Lung (tissue), 12 donors: ENCODE results near the gene PRR5L. TPM values are rescaled to one million over a fixed set of nuclear protein-coding genes. Genes with fewer than 3 reads are reported as not detected.

Source experiments
- ATAC-seq: fragments of 200-7000 bp; cut with Tn5 transposase; one replicate; pipeline ENCODE4 v1.9.1; 2020; ENCODE audit warnings: moderate number of reproducible peaks; ENCODE audit not compliant: insufficient read depth, low FRiP score
- DNase-seq, 3 donors: peaks; one replicate each; pipeline ENCODE4 v3.0.0-alpha.2; 2013 to 2017
- H3K27ac ChIP-seq, 2 donors: one replicate each; pipeline ENCODE4 v1.5.1; 2013; ENCODE audit warnings: mild to moderate bottlenecking in 2 of 2, moderate library complexity in 2 of 2, control low read depth in 1 of 2, inconsistent platforms in 1 of 2, low read depth in 1 of 2, low read length in 1 of 2
- H3K27me3 ChIP-seq, 3 donors: one replicate each; pipeline ENCODE4 v1.5.1; 2013; ENCODE audit warnings: low read length in 2 of 3; ENCODE audit not compliant: control insufficient read depth in 3 of 3, insufficient read depth in 3 of 3
- H3K36me3 ChIP-seq, 4 donors: one replicate each; pipeline ENCODE4 v1.5.1; 2013; ENCODE audit warnings: low read length in 4 of 4, mild to moderate bottlenecking in 1 of 4, moderate library complexity in 1 of 4; ENCODE audit not compliant: control insufficient read depth in 4 of 4, insufficient read depth in 4 of 4
- H3K4me1 ChIP-seq, 5 donors: one replicate each; pipeline ENCODE4 v1.5.1; 2013; ENCODE audit warnings: low read length in 5 of 5, mild to moderate bottlenecking in 2 of 5, moderate library complexity in 1 of 5; ENCODE audit not compliant: control insufficient read depth in 5 of 5, insufficient read depth in 5 of 5
- H3K4me3 ChIP-seq: one replicate; pipeline ENCODE4 v1.5.1; 2013; ENCODE audit warnings: mild to moderate bottlenecking, control low read depth, moderate library complexity
- H3K9ac ChIP-seq, 2 donors: one replicate each; pipeline ENCODE4 v1.5.1; 2013; ENCODE audit warnings: low read length in 2 of 2, control low read depth in 1 of 2; ENCODE audit not compliant: insufficient read depth in 1 of 2
- H3K9me3 ChIP-seq, 4 donors: one replicate each; pipeline ENCODE4 v1.5.1; 2013; ENCODE audit warnings: low read length in 3 of 4, mild to moderate bottlenecking in 1 of 4, moderate library complexity in 1 of 4; ENCODE audit not compliant: control insufficient read depth in 4 of 4, insufficient read depth in 3 of 4
- CTCF ChIP-seq: IDR thresholded peaks from 2 replicates; pipeline ENCODE4 v1.5.1; 2012; ENCODE audit warnings: mild to moderate bottlenecking; ENCODE audit errors: control extremely low read depth, extremely low read depth
- WGBS, 2 donors: extraction: QIAGEN DNeasy Blood & Tissue Kit; methylation state at CpG; one replicate each; pipeline ENCODE4 v1.1.7; 2013; 5-methylcytosine and 5-hydroxymethylcytosine counted together
- polyA plus RNA-seq, 2 donors: library from polyadenylated mRNA; stranded (reverse); fragments of 200-250 nt; gene quantifications; one replicate each; pipeline ENCODE4 v1.2.1, GENCODE V29; 2013
- total RNA-seq, 2 donors: library from RNA; depleted of rRNA in 1 of 2; stranded (reverse); fragments of >200 nt in 1 of 2; gene quantifications; one replicate each; pipeline ENCODE4 v1.2.1, GENCODE V29; 2014 to 2021
- donor health status: control.
- donor health status: control.
- donor health status: Bipolar disorder and iron deficiency.
- donor health status: healthy.
- donor health status: DM: yes; HTN: yes; CAD: no.

Gene PRR5L
- total and polyA plus RNA-seq, 4 donors = 6.3 to 27.5 (median 9.0) TPM

GRCh38 chr11:36361901-36362391, 65.9 kb downstream of the PRR5L start:
- peaks cover 0 to 7% (median 4%) of the 10 kb centered on the region in 5 donors for H3K4me1 ChIP-seq
- no peak overlapping the region for H3K27ac ChIP-seq
- no peaks in the 10 kb centered on the region for H3K9me3 ChIP-seq
- H3K36me3 ChIP-seq = no peaks in the 10 kb centered on the region
- WGBS, 2 donors = 34 to 52% methylated on average over 11 of the region's 11 CpGs
- H3K27me3 ChIP-seq = peaks cover 0 to 8% (median 0%) of the 10 kb centered on the region in 3 donors
- ATAC-seq (peak; percentile 58), DNase-seq (peak in 1 of 3 donors; percentile 38)
- TF ChIP-seq CTCF = no peak
- H3K9ac ChIP-seq = no peak overlapping the region
- H3K4me3 ChIP-seq = no peak overlapping the region

GRCh38 chr11:36362902-36363301, 66.8 kb downstream of the PRR5L start:
- no peak for ATAC-seq
- Histone ChIP-seq H3K36me3 (no peaks in the 10 kb centered on the region), H3K27ac (no peak overlapping the region), H3K9me3 (no peaks in the 10 kb centered on the region), H3K9ac (no peak overlapping the region), H3K4me3 (no peak overlapping the region), H3K4me1 (peaks cover 0 to 7% (median 4%) of the 10 kb centered on the region in 5 donors), H3K27me3 (peaks cover 0 to 8% (median 0%) of the 10 kb centered on the region in 3 donors)
- DNase-seq = no peak
- TF ChIP-seq CTCF = no peak
- WGBS, 2 donors = 62% methylated on average over 4 of the region's 4 CpGs

GRCh38 chr11:36363361-36364268, 67.5 kb downstream of the PRR5L start:
- TF ChIP-seq CTCF = no peak
- ATAC-seq = no peak
- H3K9ac ChIP-seq = no peak overlapping the region

More at GRCh38 chr11:36363361-36364268, 67.5 kb downstream of the PRR5L start:
- peaks cover 0 to 7% (median 4%) of the 10 kb centered on the region in 5 donors for H3K4me1 ChIP-seq
- DNase-seq = no peak
- H3K9me3 ChIP-seq = no peaks in the 10 kb centered on the region
- no peak overlapping the region for H3K27ac ChIP-seq
- WGBS, 2 donors = 30 to 38% methylated on average over 5 of the region's 5 CpGs
- no peak overlapping the region for H3K4me3 ChIP-seq
- H3K36me3 ChIP-seq = no peaks in the 10 kb centered on the region
- H3K27me3 ChIP-seq = peaks cover 0 to 8% (median 0%) of the 10 kb centered on the region in 3 donors
